ENCODE measurements around the gene HSDL1. TPM values are rescaled to one million over a fixed set of nuclear protein-coding genes. Genes with fewer than 3 reads are reported as not detected.

HSDL1 gene
- total and polyA plus RNA-seq, 2 donors (not counting 3 experiments of a cell fraction or from before 2014, with no cell fraction given) = 19.9 to 27.9 TPM

DNA sequence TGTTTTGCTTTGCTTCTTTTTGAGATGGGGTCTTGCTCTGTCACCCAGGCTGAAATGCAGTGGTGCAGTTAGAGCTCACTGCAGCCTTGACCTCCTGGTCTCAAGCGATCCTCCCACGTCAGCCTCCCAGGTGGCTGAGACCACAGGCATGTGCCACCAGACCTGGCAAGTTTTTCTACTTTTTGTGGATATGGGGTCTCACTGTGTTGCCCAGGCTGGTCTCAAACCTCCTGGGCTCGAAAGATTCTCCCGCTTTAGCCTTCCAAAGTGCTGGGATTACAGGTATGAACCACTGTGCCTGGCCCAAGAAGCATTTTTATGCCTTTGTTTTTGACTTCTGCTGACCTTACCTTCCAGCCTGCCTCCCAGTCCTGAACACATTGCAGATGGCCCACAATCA, 10.2 kb upstream of the HSDL1 start:
- dilution Hi-C loops (cut with MboI; ENCODE audit: extremely low pct_ligation_motif_present, low sequenced_read_pairs) = no loop called here
- FAIRE-seq (no peak), DNase-seq (ENCODE audit: low read depth, low spot score) (no peak)
- no peak overlapping the region for H2AFZ ChIP-seq (ENCODE audit: low read depth, low read length)
- CTCF ChIA-PET = interaction anchor here (0.7 kb wide), 1 partner anchor 32 kb away, joined by 3 read pairs; the partner anchor contains the start of gene TAF1C
- H3K36me3 ChIP-seq (ENCODE audit: control insufficient read depth in 2 of 2, extremely low read depth in 1 of 2, insufficient read depth in 2 of 2, low read length in 2 of 2) = no peaks in the 10 kb centered on the region
- H3K4me2 ChIP-seq (ENCODE audit: insufficient read depth, low read length) = no peak overlapping the region
- no peaks in the 10 kb centered on the region for H3K79me2 ChIP-seq (ENCODE audit: control insufficient read depth, insufficient read depth, low read length)
- no peaks in the 10 kb centered on the region for H3K9me1 ChIP-seq (replicated peaks; ENCODE audit: control insufficient read depth, extremely low read depth, insufficient read depth, low read length)
- POLR2A ChIA-PET = no interaction called here
- no TSS peak for BruUV-seq (replicated peaks)
- H3K27me3 ChIP-seq (ENCODE audit: control insufficient read depth in 2 of 2, insufficient read depth in 2 of 2, low read length in 2 of 2) = peaks cover 20% of the 10 kb centered on the region in 2 experiments
- intact Hi-C loops (cut with micrococcal nuclease) = loop anchor here (5.0 kb wide), 1 partner anchor 772 kb away; no protein-coding TSS in a partner anchor
- no peak overlapping the region for H3K9ac ChIP-seq (replicated peaks; ENCODE audit: extremely low read depth, insufficient read depth, low read length)
- H3K27ac ChIP-seq (ENCODE audit: insufficient read depth, low read depth, low read length) = no peak overlapping the region
- no peaks in the 10 kb centered on the region for H3K9me3 ChIP-seq (replicated peaks; ENCODE audit: control insufficient read depth, insufficient read depth, low read length)
- no peaks in the 10 kb centered on the region for H3K4me1 ChIP-seq (ENCODE audit: control insufficient read depth, extremely low read depth, insufficient read depth, low read length)
- no peak overlapping the region for H3K4me3 ChIP-seq (replicated peaks in 1 of 3; ENCODE audit: insufficient read depth in 1 of 3, low read depth in 1 of 3, low read length in 3 of 3)
- TF ChIP-seq POLR2A (IDR thresholded peaks at IDR 0.05; ENCODE audit: low read depth, low read length) (no peak), MYC (IDR thresholded peaks at IDR 0.05; ENCODE audit: low read depth, low read length) (no peak), FOS (IDR thresholded peaks at IDR 0.05; ENCODE audit: borderline replicate concordance, insufficient read depth, low read length) (no peak), GATA2 (IDR thresholded peaks at IDR 0.05; ENCODE audit: insufficient read depth, insufficient read length, low read depth, low read length) (no peak), JUN (IDR thresholded peaks at IDR 0.05; ENCODE audit: borderline replicate concordance, insufficient read depth, insufficient read length, low read depth) (no peak), POLR2AphosphoS5 (IDR thresholded peaks at IDR 0.05; ENCODE audit: insufficient read depth, low read depth, low read length) (no peak), EZH2 (IDR thresholded peaks at IDR 0.05; ENCODE audit: borderline replicate concordance, low read depth, low read length, severe bottlenecking) (no peak)
- TF ChIP-seq, protein P1, sequence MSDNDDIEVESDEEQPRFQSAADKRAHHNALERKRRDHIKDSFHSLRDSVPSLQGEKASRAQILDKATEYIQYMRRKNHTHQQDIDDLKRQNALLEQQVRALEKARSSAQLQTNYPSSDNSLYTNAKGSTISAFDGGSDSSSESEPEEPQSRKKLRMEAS (IDR thresholded peaks at IDR 0.05; ENCODE audit: insufficient read depth, insufficient read length) = no peak
- TF ChIP-seq, protein P2, sequence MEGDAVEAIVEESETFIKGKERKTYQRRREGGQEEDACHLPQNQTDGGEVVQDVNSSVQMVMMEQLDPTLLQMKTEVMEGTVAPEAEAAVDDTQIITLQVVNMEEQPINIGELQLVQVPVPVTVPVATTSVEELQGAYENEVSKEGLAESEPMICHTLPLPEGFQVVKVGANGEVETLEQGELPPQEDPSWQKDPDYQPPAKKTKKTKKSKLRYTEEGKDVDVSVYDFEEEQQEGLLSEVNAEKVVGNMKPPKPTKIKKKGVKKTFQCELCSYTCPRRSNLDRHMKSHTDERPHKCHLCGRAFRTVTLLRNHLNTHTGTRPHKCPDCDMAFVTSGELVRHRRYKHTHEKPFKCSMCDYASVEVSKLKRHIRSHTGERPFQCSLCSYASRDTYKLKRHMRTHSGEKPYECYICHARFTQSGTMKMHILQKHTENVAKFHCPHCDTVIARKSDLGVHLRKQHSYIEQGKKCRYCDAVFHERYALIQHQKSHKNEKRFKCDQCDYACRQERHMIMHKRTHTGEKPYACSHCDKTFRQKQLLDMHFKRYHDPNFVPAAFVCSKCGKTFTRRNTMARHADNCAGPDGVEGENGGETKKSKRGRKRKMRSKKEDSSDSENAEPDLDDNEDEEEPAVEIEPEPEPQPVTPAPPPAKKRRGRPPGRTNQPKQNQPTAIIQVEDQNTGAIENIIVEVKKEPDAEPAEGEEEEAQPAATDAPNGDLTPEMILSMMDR (IDR thresholded peaks at IDR 0.05; ENCODE audit: extremely low read depth in 1 of 2, insufficient read depth in 1 of 2, low read depth in 1 of 2, low read length in 2 of 2) = no peak
- H4K20me1 ChIP-seq (replicated peaks; ENCODE audit: control insufficient read depth, extremely low read depth, insufficient read depth, low read length) = no peaks in the 10 kb centered on the region
